CD4-positive, alpha-beta T cell treated with Interleukin-17A for 1 hour (primary cell): ENCODE data around the gene BLOC1S3.

Experiments used
- DNase-seq: peaks from one replicate; pipeline ENCODE4 v3.0.0-alpha.2; 2020

The BLOC1S3 gene

GRCh38 chr19:45162608-45163143, 15.9 kb upstream of the BLOC1S3 start:
- DNase-seq, result no peak

- no peak for DNase-seq
Observed at GRCh38 chr19:45163156-45163555, 15.4 kb upstream of the BLOC1S3 start.

GRCh38 chr19:45163751-45164460, 14.7 kb upstream of the BLOC1S3 start:
- DNase-seq, result no peak

- peak; percentile 73 for DNase-seq
Observed at GRCh38 chr19:45164577-45165335, 13.8 kb upstream of the BLOC1S3 start.

- no peak for DNase-seq
Observed at GRCh38 chr19:45166723-45167252, 11.8 kb upstream of the BLOC1S3 start.

GRCh38 chr19:45168767-45169351, 9.7 kb upstream of the BLOC1S3 start:
- peak; percentile 10 for DNase-seq

- DNase-seq, result no peak
Observed at GRCh38 chr19:45169602-45170001, 9.0 kb upstream of the BLOC1S3 start.

GRCh38 chr19:45170146-45171106, 8.2 kb upstream of the BLOC1S3 start:
- DNase-seq, result no peak

- DNase-seq, result peak; percentile 77
Observed at GRCh38 chr19:45171211-45171623, 7.4 kb upstream of the BLOC1S3 start.

GRCh38 chr19:45172173-45172572, 6.4 kb upstream of the BLOC1S3 start:
- peak; percentile 50 for DNase-seq

GRCh38 chr19:45172611-45173208, 5.9 kb upstream of the BLOC1S3 start:
- DNase-seq, result no peak

- no peak for DNase-seq
Observed at GRCh38 chr19:45173816-45174215, 4.8 kb upstream of the BLOC1S3 start.

GRCh38 chr19:45175515-45176345, 2.9 kb upstream of the BLOC1S3 start:
- no peak for DNase-seq

GRCh38 chr19:45177817-45178261, 745 bp upstream of the BLOC1S3 start, which contains the start of gene TRAPPC6A:
Gene TRAPPC6A, minus strand, starts transcription at chr19:45178237. Its CDS starts 19 bp downstream, at chr19:45178218.
- DNase-seq, result no peak

GRCh38 chr19:45179072-45179891, 698 bp downstream of the BLOC1S3 start:
- peak; percentile 26 for DNase-seq

- no peak for DNase-seq
Observed at GRCh38 chr19:45179892-45180370, 1.3 kb downstream of the BLOC1S3 start.

GRCh38 chr19:45180936-45181335, 2.4 kb downstream of the BLOC1S3 start:
- no peak for DNase-seq

- DNase-seq, result no peak
Observed at GRCh38 chr19:45182758-45183157, 4.2 kb downstream of the BLOC1S3 start.

GRCh38 chr19:45184115-45184514, 5.5 kb downstream of the BLOC1S3 start:
- DNase-seq, result no peak
